H1 (cell line): ENCODE measurements around the gene PELI2. TPM values are rescaled to one million over a fixed set of nuclear protein-coding genes. Genes with fewer than 3 reads are reported as not detected.

ENCODE experiments used
- EZH2 ChIP-seq: fragments of 200-600 bp; sonication (generic); IDR thresholded peaks from 2 replicates; pipeline ENCODE4 v1.7.1; 2012; ENCODE audit warnings: low read depth, mild to moderate bottlenecking, moderate library complexity, low read length, inconsistent platforms; ENCODE audit not compliant: severe bottlenecking
- GABPA ChIP-seq: IDR thresholded peaks from 2 replicates; pipeline ENCODE4 v1.6.1; 2011; ENCODE audit warnings: mild to moderate bottlenecking, low read length, moderate library complexity, borderline replicate concordance; ENCODE audit not compliant: insufficient read depth
- polyA plus RNA-seq, 7 experiments: library from polyadenylated mRNA; depleted of rRNA in 3 of 7; stranded (reverse) in 5 of 7; unstranded in 2 of 7; fragments of >200 nt in 5 of 7; fragments of 200-250 nt in 2 of 7; gene quantifications; 1 replicate in 5 of 7; 2 replicates in 1 of 7; 4 replicates in 1 of 7; pipeline versions ENCODE4 v1.2.1 to v1.2.3, GENCODE V29; 2011 to 2013; ENCODE audit warnings: missing spikeins in 2 of 7, mixed read lengths in 2 of 7
- total RNA-seq: library from RNA; stranded (reverse); fragmentation: NEBNext Ultra II Directional; extraction: Animal tissue kit (Norgen Biotek cat#: 25700); gene quantifications from 2 replicates; pipeline ENCODE4 v1.2.1, GENCODE V29; 2021

PELI2 gene
- total and polyA plus RNA-seq, 2 of the 8 experiments (the other 6 are each of a cell fraction or from before 2014, with no cell fraction given): 14.6 to 25.7 TPM

DNA sequence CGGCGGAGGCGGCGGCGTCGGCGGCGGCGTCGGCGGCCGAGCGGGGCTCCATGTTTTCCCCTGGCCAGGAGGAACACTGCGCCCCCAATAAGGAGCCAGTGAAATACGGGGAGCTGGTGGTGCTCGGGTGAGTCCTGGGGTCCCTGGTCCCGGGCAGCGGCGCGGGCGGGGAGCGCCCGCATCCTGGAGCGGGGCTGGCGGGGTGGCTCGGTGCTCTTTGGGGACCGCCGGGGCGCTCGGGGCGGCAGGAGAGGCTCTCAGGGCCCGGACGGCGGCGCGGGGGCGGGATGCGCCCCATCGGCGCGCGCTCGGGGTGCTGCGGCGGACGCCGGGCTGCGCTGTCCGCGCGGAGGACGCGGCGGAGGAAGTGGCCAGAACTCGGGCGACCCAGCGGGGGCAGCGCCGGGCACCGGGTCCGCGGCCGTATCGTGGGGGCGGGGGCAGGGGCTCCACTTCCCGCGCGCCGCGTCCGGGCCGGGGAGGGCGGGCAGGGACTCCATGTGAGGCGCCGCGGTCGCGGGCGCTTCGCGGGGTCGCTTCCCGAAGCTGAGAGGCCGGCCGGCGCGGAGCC, 485 bp downstream of the PELI2 start (continued):
- TF ChIP-seq EZH2: no peak
- TF ChIP-seq GABPA: no peak
